Non-pigmented ciliary epithelial cell (primary cell): ENCODE results near the gene STK32B.
A peak's percentile ranks its signal among the peaks of the same experiment; 100 is the strongest.

Source experiments
- DNase-seq: peaks from one replicate; pipeline ENCODE4 v3.0.0-alpha.2; 2010; ENCODE audit warnings: low read depth

The STK32B gene

DNA sequence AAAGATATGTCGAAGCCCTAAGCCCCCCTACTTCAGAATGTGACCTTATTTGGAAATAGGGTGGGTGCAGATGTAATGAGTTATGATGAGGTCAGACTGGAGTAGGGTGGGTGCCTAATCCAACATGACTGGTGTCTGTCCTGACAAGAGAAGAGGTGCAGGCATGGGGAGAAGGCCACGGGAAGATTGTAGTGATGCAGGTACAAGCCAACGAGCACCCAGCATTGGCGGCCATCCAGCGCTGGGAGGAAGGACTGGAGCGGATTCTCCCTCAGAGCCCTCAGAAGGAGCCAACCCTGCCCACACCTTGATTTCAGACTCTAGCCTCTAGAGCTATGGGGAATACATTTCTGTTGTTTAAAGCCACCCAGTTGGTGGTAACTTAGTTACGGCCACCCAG, 419.9 kb downstream of the STK32B start:
- DNase-seq: no peak

- DNase-seq: no peak
Measured at GRCh38 chr4:5471691-5472090, 420.4 kb downstream of the STK32B start.

DNA sequence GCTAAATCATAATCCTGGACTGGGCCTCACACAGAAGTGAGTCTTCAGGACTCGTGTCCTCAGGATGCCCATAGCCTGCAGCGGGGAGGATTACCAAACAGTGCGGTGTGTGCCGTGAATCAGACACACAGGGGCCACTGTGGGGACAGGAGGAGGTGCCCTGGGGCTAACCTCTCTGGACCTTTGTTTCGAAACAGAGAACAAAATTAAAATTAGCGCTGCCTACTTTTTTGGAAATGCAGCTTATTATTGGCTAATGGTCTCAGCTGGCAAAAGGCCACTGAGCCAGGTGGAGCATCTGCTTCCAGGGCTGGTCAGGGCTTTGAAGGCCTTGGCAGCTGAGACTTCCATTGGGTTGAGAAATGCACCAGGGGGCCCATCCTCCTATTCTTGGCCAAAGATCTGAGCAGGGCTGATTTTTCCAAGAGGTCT, 420.9 kb downstream of the STK32B start:
- DNase-seq: no peak

- no peak for DNase-seq
Measured at GRCh38 chr4:5473125-5473524, 421.8 kb downstream of the STK32B start.

DNA sequence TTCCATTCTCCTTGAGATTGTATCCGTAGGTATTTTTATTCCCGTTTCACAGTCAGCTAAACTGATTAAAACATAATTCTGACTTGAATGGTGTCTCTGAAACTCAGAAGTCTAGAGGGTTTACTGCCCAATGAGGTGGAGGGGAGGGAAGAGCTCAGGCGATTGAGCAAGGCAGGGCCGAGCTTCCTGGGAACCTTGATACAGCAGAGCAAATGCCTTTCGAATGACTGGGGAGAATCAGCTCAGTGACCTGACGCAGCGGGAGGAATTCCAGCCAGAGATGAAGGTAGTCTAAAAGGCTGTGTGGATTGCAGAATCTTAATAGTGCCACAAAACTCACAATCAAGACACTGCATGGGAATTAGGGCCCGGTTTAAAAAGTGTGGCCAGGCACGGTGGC, 423.5 kb downstream of the STK32B start:
- DNase-seq: peak; percentile 10

DNA sequence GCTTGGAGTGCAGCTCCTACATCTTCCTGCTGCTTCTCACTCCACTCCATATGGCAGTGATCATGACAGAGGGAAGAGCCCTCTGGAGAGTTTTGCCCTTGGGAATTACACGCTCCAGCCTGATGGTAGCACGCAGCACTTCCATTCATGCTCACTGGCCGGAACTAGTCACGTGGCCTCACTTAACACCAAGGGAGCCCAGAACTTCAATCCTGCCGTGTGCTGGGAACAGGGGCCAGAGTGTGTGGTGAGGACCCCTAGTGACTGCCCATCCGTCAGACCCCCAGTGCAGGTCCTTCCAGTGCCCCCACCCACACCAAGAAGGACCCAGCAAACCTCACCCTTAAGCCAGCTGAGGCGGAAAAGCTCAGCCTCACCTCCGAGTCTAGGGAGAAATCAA, 426.3 kb downstream of the STK32B start:
- DNase-seq: no peak

- DNase-seq: no peak
Measured at GRCh38 chr4:5478169-5478568, 426.9 kb downstream of the STK32B start.

GRCh38 chr4:5478697-5479096, 427.4 kb downstream of the STK32B start:
- no peak for DNase-seq

DNA sequence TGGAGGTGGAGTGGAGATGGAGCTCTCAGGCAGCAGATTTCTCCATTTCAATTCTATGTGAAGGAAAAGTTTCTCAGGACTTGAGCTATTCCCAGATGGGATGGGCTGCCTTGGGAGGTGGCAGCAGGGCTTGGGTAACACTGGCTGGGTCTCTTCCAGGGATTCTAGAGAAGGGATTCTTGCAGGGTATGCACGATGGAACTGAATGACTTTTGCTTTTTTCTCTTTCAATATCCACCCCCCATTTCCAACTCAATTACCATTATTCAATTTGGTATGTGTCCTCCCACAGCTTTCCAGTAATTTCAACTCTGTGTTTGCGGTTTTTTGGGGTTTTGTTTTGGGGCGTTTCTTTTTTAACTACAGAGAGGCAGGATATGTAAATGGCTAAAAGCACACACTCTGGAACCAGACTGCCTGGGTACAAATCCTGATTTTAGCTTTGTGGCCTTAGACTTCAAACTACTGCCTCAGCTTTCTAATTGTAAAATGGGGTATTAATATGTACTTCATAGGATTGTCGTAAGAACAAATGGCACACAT, 428.3 kb downstream of the STK32B start:
- no peak for DNase-seq

GRCh38 chr4:5488413-5488812, 437.1 kb downstream of the STK32B start:
- DNase-seq: no peak

DNA sequence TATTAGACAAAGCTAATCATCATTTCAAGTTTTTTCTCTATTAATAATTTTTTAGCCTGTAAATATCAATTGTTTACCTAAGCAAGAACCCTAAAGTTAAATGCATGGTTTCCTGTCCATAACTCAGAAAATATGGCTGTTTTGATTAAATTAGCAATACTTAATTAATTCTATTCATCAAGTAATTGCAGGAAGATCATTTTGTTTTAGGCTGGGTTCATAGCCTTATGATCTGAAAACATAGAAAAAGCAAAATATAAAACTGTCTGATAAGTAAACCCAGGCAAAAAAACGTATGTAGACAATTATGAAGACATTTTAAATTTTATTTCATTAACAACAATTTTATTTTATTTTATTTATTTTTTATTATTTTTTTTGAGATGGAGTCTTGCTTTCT, 438.0 kb downstream of the STK32B start:
- DNase-seq: no peak

- no peak for DNase-seq
Measured at GRCh38 chr4:5497489-5497888, 446.2 kb downstream of the STK32B start.

DNA sequence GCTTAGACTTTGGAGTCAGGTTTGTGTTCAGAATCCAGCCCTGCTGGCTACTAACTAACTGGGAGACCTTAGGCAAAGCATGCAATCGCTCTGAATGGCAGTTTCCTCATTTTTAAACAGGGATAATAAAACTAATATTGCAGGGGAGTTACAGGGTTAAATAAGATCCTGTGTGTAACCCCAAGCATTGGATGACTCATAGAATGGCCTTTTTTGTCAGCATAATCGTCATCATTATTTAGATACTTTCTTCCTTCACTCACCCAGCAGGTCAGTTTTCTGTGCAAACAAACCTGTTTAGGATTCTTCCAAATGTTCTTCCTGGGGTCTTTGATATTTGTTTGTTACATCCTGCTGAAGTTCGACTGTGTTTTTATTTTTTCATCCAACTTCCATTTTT, 448.9 kb downstream of the STK32B start:
- DNase-seq: no peak

- no peak for DNase-seq
Measured at GRCh38 chr4:5503336-5503936, 452.2 kb downstream of the STK32B start.

DNA sequence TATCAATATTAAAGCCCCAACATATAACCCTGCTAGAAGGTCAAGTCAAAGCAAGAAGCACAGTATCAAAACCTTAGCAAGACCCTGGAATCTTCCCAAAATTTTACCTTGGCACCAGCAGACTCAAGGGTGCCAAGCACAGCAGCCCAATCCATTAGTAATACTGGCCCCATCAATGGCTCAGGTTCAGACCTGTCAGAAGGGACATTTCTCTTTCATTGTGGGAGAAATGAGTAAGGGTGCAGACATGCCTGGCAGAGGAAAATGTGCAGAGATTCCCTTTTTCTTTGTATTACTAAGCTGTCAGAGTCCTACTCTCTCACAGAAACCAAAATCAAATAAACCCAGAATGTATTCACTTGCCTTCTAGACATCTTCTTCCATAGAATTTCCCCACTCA, 453.2 kb downstream of the STK32B start:
- DNase-seq: no peak

DNA sequence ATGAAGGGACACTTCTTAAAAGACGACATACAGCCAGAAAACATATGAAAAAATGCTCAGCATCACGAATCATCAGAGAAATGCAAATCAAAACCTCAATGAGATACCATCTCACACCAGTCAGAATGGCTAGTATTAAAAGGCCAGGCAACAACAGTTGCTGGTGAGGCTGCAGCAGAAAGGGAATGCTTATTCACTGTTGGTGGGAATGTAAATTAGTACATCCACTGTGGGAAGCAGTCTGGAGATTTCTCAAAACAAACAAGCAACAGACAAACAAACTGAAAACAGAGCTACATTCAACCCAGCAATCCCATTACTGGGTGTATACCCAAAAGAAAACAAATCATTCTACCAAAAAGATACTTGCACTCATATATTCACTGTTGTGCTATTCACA, 459.2 kb downstream of the STK32B start:
- no peak for DNase-seq

DNA sequence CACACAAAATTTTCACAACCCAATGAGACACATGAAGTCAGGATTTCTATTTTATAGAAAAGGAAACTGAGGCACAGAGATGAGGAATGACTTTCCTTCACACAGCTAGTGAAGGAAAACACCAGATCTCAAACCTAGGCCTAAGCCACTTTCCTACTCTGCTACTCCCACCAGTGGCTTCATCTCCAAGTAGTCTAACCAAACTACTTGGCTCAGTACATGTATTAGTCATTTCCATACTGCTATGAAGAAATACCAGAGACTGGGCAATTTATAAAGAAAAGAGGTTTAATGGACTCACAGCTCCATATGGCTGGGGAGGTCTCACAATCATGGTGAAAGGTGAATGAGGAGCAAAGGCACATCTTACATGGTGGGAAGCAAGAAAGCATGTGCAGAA, 460.5 kb downstream of the STK32B start:
- no peak for DNase-seq

DNA sequence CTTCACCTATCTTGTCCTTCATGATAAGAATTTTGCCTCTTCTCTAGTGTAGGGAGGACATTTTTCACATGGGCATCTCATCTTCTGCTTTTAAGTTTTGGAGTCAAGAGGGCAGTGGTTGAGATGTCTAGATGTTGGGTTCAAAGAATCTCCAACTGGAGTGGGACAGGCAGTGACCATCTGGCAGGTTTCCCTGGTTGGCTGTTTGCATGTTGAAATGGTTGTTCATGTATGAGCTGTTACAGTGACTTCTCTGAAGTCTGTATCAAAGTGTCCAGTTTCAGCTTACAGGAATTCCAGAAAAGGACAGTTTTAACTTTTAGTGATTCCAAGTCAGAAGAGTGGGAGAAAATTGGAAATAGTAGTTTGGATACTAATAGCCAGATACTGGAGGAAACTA, 464.4 kb downstream of the STK32B start:
- no peak for DNase-seq

DNA sequence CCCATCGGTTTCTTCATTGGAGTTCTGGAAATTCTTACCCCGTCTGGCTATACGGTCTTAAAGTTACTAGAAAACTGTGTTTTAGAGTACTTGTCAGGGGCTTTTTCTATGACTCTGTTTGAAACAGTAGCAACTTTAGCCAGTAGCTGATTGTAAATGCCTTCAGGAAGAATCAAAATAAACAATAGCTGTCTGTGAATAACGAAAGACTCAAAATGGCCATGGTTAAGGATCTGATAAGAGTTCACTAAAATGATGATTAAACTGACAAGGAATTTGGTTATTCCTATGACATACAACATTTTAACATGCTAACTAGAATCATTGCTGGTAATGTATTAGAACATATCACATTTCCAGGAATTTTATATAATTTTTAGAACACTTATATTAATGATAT, 466.1 kb downstream of the STK32B start:
- no peak for DNase-seq

- no peak for DNase-seq
Measured at GRCh38 chr4:5524446-5525299, 473.4 kb downstream of the STK32B start.

DNA sequence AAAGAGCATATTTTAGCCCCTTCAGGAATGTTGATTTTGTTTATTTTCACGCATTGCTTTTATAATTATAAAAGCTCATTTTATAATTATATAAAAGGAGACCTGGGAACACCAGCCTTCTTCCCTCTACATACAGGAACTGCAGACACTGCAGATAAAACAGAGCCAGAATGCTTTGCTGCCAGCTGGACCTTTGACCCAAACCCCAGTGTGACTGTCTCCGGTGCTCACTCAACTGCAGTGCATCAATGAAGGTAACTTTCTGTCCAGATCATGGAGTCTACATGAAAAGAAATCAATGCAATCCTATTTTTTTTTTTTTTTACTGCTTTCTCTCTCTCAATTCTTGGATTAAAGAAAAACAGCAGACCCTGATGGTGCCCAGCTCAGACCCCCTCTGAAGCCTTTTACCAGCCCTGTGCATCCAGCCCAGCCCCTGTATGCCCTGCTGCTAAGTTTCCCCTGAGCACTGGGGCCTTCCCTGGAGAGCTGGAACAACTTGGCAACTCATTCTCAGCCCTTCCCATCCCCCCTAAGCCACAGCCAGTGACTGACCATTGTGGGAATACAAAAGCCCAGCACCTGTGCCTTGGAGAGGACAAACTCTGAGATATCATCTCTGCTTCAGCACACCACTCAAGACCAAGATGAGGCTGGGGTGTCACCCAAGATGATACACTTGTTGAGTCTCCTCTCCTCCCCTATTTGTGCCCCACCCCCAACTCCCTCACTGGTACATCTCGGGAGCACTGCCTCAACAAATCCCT, 475.0 kb downstream of the STK32B start:
- DNase-seq: no peak

DNA sequence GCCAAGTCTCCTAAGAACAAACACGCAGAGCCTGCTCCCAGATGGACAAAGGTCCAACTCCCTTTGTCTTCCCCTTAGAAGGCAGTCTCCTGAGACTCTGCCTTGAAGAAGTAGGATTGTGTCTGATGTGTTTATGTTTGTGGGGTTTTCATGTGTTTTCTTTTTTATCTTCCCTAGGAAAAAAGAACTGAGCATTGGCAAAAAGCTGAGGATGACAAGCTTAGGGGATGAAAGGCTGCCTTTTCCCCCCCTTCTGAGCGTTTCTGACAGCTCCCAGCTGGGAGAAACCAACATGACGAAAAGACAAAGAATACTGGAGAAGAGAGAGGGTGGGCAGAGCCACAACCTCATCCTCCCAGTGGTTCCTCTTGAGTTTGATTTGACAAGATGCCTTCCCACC, 475.9 kb downstream of the STK32B start:
- no peak for DNase-seq

DNA sequence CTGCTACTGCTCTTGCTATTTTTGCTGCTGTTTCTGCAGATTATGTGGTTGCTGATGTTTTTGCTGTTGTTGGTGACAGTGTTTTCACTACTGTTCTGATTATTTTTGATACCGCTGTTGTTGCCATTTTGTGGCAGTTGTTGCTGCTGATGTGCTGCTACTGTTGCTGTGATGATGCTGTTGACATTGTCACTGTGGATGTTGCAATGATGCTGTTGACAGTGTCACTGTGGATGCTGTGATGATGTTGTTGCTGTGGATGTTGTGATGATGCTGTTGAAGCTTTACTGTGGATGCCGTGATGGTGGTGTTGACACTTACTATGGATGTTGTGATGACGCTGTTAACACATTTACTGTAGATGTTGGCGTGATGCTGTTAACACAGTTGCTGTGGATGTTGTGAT, 476.8 kb downstream of the STK32B start:
- DNase-seq: no peak
